ENCODE measurements around the gene DSC2.

DNA sequence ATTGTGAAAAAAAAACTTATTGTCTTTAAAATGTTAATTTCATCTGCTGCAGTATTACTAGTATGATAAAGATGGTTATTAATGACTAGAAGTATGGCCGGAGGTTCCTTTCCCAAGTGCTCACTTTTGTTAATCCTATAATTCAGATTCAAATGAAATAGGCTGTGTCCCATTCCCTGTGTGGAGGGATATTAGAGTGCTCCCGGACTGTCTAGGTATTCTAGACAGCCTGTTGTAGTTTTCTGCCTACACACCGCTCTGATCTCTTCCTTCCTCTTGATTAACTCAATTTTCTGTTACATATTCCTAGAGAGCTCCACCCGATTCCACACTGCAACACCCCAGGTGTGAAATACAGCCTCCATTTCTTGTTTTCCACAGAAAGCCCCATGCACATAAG lies 44.3 kb downstream of the DSC2 start:
- no peak for TF ChIP-seq EZH2 (IDR thresholded peaks at IDR 0.05; ENCODE audit: insufficient read depth, poor library complexity, severe bottlenecking)
- no peak for TF ChIP-seq EZH2phosphoT487 (IDR thresholded peaks at IDR 0.05; ENCODE audit: insufficient read depth, low read depth)

Data from GM23248 (cell line).